Endometrial microvascular endothelial cells (primary cell): ENCODE results near the gene PAX7. TPM values are rescaled to one million over a fixed set of nuclear protein-coding genes. Genes with fewer than 3 reads are reported as not detected.
"Not testable (repeated sequence)": the region's sequence is repeated elsewhere in the genome, so short reads cannot be mapped to it uniquely, and the experiment has no call there.

Experiments
- in situ Hi-C: cut with HindIII; loops from 2 replicates; pipeline ENCODE4 v1.10.0; 2017; ENCODE audit warnings: low sequenced_read_pairs, low pct_unique_long_range_greater_than_20kb; ENCODE audit errors: inconsistent ontology term
- total RNA-seq: library from RNA; depleted of rRNA; stranded (reverse); fragments of >200 nt; gene quantifications from one replicate; pipeline ENCODE4 v1.2.3, GENCODE V29; 2015; ENCODE audit errors: inconsistent ontology term

Gene PAX7
- total RNA-seq, 1 donor from 2014 or later: not detected

GRCh38 chr1:18686540-18686939 lies 55.9 kb downstream of the PAX7 start:
- in situ Hi-C loops: no loop called here

DNA sequence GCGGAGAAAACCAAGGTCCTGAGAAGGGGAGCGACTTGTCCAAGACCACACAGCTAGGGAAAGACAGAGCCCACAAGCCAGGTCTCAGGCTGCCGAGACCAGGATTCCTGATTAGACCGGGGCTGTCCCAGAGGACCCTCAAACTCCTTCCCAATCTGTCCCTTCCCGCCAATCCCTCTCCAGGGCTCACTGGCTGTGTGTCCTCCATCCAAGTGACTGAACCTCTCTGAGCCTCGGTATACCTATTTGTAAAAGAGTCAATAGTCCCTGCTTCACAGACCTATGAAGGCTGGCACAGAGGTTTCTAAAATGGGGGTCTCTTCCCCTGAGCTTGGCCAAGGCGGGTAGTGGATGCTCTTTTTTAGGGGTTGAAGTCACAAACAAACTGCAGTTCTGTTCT lies 56.6 kb downstream of the PAX7 start:
- in situ Hi-C loops: no loop called here

- in situ Hi-C loops: no loop called here
Observed at GRCh38 chr1:18691648-18692047, 61.0 kb downstream of the PAX7 start.

DNA sequence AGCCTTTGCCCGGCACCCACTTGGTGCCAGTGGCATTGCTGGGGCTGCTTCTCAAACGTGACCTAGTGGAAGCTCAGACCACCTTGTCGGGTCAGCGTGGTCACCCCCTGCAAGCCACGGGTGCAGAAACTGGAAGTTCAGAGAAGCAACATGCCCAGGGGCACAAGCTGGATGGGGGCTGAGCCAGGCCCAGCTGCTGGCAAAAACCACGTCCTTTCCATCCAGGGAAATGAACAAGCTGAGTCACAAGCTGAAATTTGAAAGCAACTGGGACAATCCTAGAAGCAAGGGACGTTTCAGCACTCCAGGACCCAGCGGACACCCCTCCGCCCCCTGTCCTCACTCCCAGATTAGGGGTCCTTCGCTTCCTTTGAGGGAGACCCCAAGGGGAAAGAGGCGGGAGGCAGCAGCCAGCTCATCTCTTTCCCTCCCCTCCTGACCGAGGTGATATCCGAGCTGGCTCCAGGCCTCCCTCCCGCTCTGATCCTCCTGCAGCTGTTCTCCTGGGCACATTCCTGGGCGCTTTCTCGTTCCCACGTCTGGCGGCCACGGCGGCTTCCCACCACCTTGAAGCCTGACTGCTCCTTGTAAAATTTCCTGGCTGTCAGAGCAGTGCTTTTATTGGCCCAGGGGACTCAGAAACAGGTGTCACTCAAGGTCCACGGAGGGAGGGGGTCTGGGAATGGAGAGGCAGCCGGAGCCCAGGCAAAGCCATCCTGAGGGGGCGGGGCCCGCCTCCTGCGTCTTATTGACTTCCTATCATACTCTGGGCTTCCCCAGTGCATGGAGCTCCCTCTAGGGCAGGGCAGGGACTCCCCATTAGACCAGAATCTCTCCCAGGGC lies 62.8 kb downstream of the PAX7 start:
- in situ Hi-C loops: no loop called here

DNA sequence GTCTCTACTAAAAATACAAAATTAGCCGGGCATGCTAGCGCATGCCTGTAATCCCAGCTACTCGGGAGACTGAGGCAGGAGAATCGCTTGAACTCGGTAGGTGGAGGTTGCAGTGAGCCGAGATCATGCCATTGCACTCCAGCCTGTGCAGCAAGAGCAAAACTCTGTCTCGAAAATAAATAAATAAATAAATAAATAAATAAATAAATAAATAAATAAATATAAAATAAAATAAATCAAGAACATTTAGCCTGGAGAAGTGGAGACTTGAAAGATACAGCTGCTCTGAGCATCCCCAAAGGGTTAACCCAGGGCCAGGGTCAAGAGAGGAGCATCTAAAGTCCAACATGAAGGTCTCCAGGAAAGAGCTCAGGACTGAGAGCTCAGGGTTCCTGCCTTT lies 63.6 kb downstream of the PAX7 start:
- in situ Hi-C loops: not testable (repeated sequence)

DNA sequence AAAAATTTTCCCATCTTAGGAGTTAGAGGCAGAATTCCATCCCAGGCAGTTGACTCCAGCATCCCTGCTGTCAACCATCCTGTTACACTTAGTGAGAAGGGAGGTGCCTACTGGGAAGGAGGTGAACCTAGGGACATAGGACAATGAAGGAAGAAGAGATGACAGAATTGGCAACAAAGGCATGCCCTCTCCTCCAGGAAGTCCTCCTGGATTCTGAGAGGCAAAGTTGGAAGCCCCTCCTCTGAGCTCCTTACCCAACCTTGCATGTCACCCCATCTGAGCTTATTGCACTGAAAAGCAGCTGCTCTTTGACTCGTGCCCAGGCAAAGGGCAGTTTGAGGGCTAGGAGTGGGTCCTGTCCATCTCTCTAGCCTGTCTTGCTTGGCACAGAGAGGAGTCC lies 66.9 kb downstream of the PAX7 start:
- in situ Hi-C loops: no loop called here

GRCh38 chr1:18700530-18700929 lies 69.9 kb downstream of the PAX7 start:
- in situ Hi-C loops: no loop called here

GRCh38 chr1:18701183-18701582 lies 70.5 kb downstream of the PAX7 start:
- in situ Hi-C loops: no loop called here

- in situ Hi-C loops: no loop called here
Observed at GRCh38 chr1:18703041-18703621, 72.5 kb downstream of the PAX7 start.

- in situ Hi-C loops: no loop called here
Observed at GRCh38 chr1:18705811-18706210, 75.2 kb downstream of the PAX7 start.

DNA sequence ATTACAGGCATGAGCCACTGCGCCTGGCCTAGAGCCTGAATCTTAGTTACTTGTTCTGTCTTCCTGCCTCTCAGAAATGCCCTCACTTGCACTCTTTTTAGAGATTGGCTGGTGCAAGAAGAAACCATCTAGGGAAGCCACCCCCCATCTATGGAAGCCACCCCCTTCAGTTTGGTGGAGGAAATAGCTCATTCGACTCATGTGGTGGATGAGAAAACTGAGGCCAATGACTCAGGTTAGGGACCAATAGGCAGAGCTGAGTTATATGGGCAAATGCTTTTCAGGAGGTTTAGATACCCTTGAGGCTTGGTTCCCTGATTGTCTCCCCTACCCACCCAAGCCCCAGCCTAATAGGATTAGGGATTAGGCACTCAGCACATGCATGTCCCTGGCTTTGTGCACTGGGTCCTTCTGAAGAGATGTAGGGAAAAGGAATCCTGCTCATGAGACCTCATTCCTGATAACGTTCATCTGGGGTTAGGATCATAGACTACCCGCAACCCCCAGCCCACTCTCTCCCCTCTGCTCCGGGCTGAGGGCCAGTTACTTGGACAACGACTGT lies 77.1 kb downstream of the PAX7 start:
- in situ Hi-C loops: no loop called here

DNA sequence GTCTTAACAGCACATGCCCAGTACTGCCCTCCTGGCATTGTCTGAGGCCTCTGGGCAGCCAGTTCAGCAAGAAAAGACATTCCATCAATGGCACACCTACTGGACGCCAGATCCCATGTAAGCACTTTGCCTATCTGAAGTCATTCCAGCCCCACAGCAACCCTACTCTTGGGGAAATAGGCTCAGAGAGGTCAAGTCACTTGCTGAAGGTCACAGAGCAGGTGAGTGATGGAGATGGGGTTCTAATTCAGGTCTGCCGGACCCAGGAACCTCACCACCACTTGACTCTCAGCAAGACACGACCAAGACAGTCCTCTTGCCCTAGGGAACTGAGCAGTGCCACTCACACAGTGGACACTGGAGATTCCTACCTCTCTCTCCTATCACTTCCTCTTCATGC lies 79.4 kb downstream of the PAX7 start:
- in situ Hi-C loops: no loop called here

- in situ Hi-C loops: no loop called here
Observed at GRCh38 chr1:18711003-18711402, 80.4 kb downstream of the PAX7 start.

- in situ Hi-C loops: no loop called here
Observed at GRCh38 chr1:18711536-18712251, 81.0 kb downstream of the PAX7 start.

GRCh38 chr1:18712252-18712600 lies 81.6 kb downstream of the PAX7 start:
- in situ Hi-C loops: no loop called here

- in situ Hi-C loops: no loop called here
Observed at GRCh38 chr1:18714404-18715175, 83.9 kb downstream of the PAX7 start.

DNA sequence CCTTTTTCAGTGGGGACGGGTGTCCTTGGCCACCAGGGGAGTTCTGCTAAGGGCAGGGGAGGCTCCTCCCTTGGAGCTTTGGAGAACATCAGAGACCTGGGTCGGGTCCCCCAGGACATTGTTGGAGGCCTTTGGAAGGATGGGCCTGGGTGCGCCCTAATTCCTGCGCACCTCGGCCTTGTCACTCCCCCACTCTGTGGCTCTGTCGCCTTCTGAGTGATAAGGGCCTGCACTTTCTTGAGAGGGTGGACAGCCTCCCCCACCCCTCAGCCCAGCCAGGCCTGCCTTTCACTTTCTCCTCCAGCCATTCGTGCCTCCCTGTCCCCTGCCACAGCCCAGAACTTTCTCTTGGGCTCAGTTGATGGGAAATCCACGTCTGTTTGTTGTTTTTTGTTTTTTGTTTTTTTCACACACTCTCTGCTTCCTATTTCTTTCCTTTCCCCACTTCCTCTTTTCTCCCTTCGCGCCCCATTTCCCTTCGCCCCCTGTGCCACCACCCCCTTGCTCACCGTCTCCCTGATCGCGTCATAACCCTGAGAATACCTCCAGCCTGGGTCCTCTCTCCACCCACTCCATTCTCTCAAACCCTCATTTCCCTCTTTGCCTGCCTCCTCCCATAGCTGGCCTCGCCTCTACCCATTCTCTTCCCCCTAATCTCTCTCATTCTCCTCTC lies 85.6 kb downstream of the PAX7 start:
- in situ Hi-C loops: no loop called here

DNA sequence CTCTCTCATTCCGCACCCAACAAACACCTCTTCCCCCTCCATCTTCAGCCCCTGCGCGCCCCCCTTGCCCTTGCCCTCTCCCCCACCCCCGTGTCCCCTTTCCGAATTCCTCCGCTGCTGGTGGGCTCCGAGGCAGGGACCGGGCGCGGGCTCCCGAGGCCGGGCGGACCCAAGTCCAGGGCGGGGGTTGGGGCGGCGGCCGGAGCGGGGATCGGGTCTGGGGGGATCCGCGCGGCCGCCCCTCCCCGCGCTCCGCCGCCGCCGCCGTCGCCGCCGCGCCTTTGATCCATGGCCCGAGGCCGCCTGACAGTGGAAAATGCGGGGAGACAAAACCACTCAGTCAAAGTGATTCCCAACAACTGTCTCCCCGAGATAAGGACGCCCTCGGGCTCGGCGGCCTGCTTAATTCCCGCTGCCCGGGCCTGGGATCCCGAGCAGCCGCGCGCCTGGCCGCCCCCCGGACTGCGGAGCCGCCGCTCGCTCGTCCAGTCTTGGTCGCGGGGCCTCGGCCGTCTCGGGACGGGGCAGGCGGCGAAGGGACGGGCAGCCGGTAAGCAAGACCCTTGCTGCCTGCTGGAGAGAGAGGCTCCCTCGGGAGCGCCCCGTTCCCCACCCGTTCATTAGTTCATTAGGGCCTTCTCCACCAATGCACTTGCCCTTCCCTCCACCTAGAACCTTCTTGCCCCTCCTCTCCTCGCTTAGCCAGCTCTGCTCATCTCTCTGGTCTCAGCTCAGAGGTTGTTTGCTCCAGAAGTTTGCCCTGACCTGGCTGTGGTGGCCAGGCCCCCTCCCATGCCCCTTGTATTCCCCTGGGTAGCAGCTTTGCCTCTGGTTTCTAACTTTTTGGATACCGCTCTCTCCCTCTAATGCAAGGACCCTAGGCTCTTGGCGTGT lies 86.4 kb downstream of the PAX7 start:
- in situ Hi-C loops: no loop called here
